Rectal smooth muscle tissue (tissue), 1 donor: ENCODE measurements around the gene IGFBPL1.

ENCODE experiments used
- H3K27ac ChIP-seq: one replicate; pipeline ENCODE4 v1.7.0; 2013; ENCODE audit warnings: low read depth, low read length, inconsistent platforms
- H3K27me3 ChIP-seq: one replicate; pipeline ENCODE4 v1.7.0; 2013; ENCODE audit warnings: low read length; ENCODE audit not compliant: control insufficient read depth, insufficient read depth
- H3K36me3 ChIP-seq: one replicate; pipeline ENCODE4 v1.7.0; 2013; ENCODE audit warnings: low read length; ENCODE audit not compliant: control insufficient read depth, insufficient read depth
- H3K4me1 ChIP-seq: one replicate; pipeline ENCODE4 v1.7.0; 2013; ENCODE audit warnings: low read length; ENCODE audit not compliant: control insufficient read depth, insufficient read depth
- H3K4me3 ChIP-seq: one replicate; pipeline ENCODE4 v1.7.0; 2013; ENCODE audit warnings: low read length
- H3K9ac ChIP-seq: one replicate; pipeline ENCODE4 v1.7.0; 2013; ENCODE audit warnings: low read length

Gene IGFBPL1

GRCh38 chr9:38440516-38440915 lies 16.3 kb upstream of the IGFBPL1 start:
- H3K27me3 ChIP-seq = no peaks in the 10 kb centered on the region
- no peak overlapping the region for H3K4me3 ChIP-seq
- H3K36me3 ChIP-seq = no peaks in the 10 kb centered on the region
- no peak overlapping the region for H3K27ac ChIP-seq
- H3K4me1 ChIP-seq = no peaks in the 10 kb centered on the region
- H3K9ac ChIP-seq = no peak overlapping the region

GRCh38 chr9:38439916-38440301 lies 15.7 kb upstream of the IGFBPL1 start:
- no peaks in the 10 kb centered on the region for H3K27me3 ChIP-seq
- H3K4me3 ChIP-seq = no peak overlapping the region
- no peaks in the 10 kb centered on the region for H3K36me3 ChIP-seq
- H3K4me1 ChIP-seq = no peaks in the 10 kb centered on the region
- no peak overlapping the region for H3K27ac ChIP-seq
- H3K9ac ChIP-seq = no peak overlapping the region

GRCh38 chr9:38439291-38439915 lies 15.1 kb upstream of the IGFBPL1 start:
- Histone ChIP-seq H3K27ac (no peak overlapping the region), H3K36me3 (no peaks in the 10 kb centered on the region), H3K9ac (no peak overlapping the region), H3K4me3 (no peak overlapping the region), H3K4me1 (no peaks in the 10 kb centered on the region), H3K27me3 (no peaks in the 10 kb centered on the region)

GRCh38 chr9:38437193-38437823 lies 13.1 kb upstream of the IGFBPL1 start:
- no peak overlapping the region for H3K27ac ChIP-seq

GRCh38 chr9:38436708-38437107 lies 12.5 kb upstream of the IGFBPL1 start:
- Histone ChIP-seq H3K27ac (no peak overlapping the region), H3K4me1 (no peaks in the 10 kb centered on the region), H3K36me3 (no peaks in the 10 kb centered on the region), H3K9ac (no peak overlapping the region), H3K4me3 (no peak overlapping the region), H3K27me3 (no peaks in the 10 kb centered on the region)

More at GRCh38 chr9:38437193-38437823, 13.1 kb upstream of the IGFBPL1 start:
- H3K4me3 ChIP-seq = no peak overlapping the region
- no peaks in the 10 kb centered on the region for H3K27me3 ChIP-seq
- H3K9ac ChIP-seq = no peak overlapping the region
- no peaks in the 10 kb centered on the region for H3K4me1 ChIP-seq
- H3K36me3 ChIP-seq = no peaks in the 10 kb centered on the region

- H3K27me3 ChIP-seq = no peaks in the 10 kb centered on the region
- no peaks in the 10 kb centered on the region for H3K4me1 ChIP-seq
- H3K9ac ChIP-seq = no peak overlapping the region
- no peak overlapping the region for H3K4me3 ChIP-seq
- no peak overlapping the region for H3K27ac ChIP-seq
- H3K36me3 ChIP-seq = no peaks in the 10 kb centered on the region
Observed at GRCh38 chr9:38435521-38435920, 11.3 kb upstream of the IGFBPL1 start.

- Histone ChIP-seq H3K27me3 (no peaks in the 10 kb centered on the region), H3K36me3 (no peaks in the 10 kb centered on the region), H3K27ac (no peak overlapping the region), H3K9ac (no peak overlapping the region), H3K4me3 (no peak overlapping the region), H3K4me1 (no peaks in the 10 kb centered on the region)
Observed at GRCh38 chr9:38434853-38435252, 10.6 kb upstream of the IGFBPL1 start.

- H3K9ac ChIP-seq = no peak overlapping the region
- H3K36me3 ChIP-seq = no peaks in the 10 kb centered on the region
- no peak overlapping the region for H3K4me3 ChIP-seq
- no peaks in the 10 kb centered on the region for H3K4me1 ChIP-seq
- H3K27ac ChIP-seq = no peak overlapping the region
- H3K27me3 ChIP-seq = no peaks in the 10 kb centered on the region
Observed at GRCh38 chr9:38434365-38434764, 10.1 kb upstream of the IGFBPL1 start.

GRCh38 chr9:38432922-38433510 lies 8.8 kb upstream of the IGFBPL1 start:
- Histone ChIP-seq H3K27ac (no peak overlapping the region), H3K9ac (no peak overlapping the region), H3K4me1 (no peaks in the 10 kb centered on the region), H3K4me3 (no peak overlapping the region), H3K27me3 (no peaks in the 10 kb centered on the region), H3K36me3 (no peaks in the 10 kb centered on the region)

GRCh38 chr9:38431116-38431515 lies 6.9 kb upstream of the IGFBPL1 start:
- Histone ChIP-seq H3K4me1 (no peaks in the 10 kb centered on the region), H3K27me3 (no peaks in the 10 kb centered on the region), H3K27ac (no peak overlapping the region), H3K4me3 (no peak overlapping the region), H3K36me3 (no peaks in the 10 kb centered on the region), H3K9ac (no peak overlapping the region)

GRCh38 chr9:38428062-38428461 lies 3.8 kb upstream of the IGFBPL1 start:
- no peak overlapping the region for H3K4me3 ChIP-seq
- no peak overlapping the region for H3K9ac ChIP-seq
- H3K27me3 ChIP-seq = peaks cover 11% of the 10 kb centered on the region
- no peak overlapping the region for H3K27ac ChIP-seq
- no peaks in the 10 kb centered on the region for H3K36me3 ChIP-seq
- H3K4me1 ChIP-seq = no peaks in the 10 kb centered on the region

- peaks cover 14% of the 10 kb centered on the region for H3K27me3 ChIP-seq
Observed at GRCh38 chr9:38424918-38425317, 664 bp upstream of the IGFBPL1 start.

More at GRCh38 chr9:38424918-38425317, 664 bp upstream of the IGFBPL1 start:
- H3K4me1 ChIP-seq = no peaks in the 10 kb centered on the region
- no peak overlapping the region for H3K4me3 ChIP-seq
- H3K9ac ChIP-seq = no peak overlapping the region
- no peak overlapping the region for H3K27ac ChIP-seq
- no peaks in the 10 kb centered on the region for H3K36me3 ChIP-seq
